ENCODE measurements around the gene RBM22.

The RBM22 gene

GRCh38 chr5:150653145-150653761, 47.6 kb downstream of the RBM22 start:
- no peak overlapping the region for H3K4me3 Mint-ChIP-seq
- H3K27me3 Mint-ChIP-seq: peaks cover 12% of the 10 kb centered on the region
- peaks cover 13% of the 10 kb centered on the region for H3K4me1 Mint-ChIP-seq
- DNase-seq: no peak
- no peaks in the 10 kb centered on the region for H3K36me3 Mint-ChIP-seq
- CTCF ChIA-PET: interaction anchor here (1.0 to 2.0 kb wide), 3 partner anchors 10 to 194 kb away, joined by 3 to 13 read pairs (median 5); no protein-coding TSS in a partner anchor
- H3K27ac Mint-ChIP-seq: no peak overlapping the region
- H3K9me3 Mint-ChIP-seq: no peaks in the 10 kb centered on the region

GRCh38 chr5:150651924-150652671, 48.8 kb downstream of the RBM22 start:
- DNase-seq: no peak
- Mint-ChIP-seq H3K27ac (no peak overlapping the region), H3K4me3 (no peak overlapping the region), H3K4me1 (peaks cover 7% of the 10 kb centered on the region), H3K27me3 (peaks cover 12% of the 10 kb centered on the region), H3K9me3 (no peaks in the 10 kb centered on the region), H3K36me3 (no peaks in the 10 kb centered on the region)
- CTCF ChIA-PET: interaction anchor here (0.9 to 2.0 kb wide), 2 partner anchors 91 to 92 kb away, joined by 4 to 13 read pairs; no protein-coding TSS in a partner anchor

GRCh38 chr5:150651382-150651781, 49.5 kb downstream of the RBM22 start:
- CTCF ChIA-PET: interaction anchor here (0.9 kb wide), 1 partner anchor 91 kb away, joined by 4 read pairs; no protein-coding TSS in a partner anchor
- no peak for DNase-seq
- Mint-ChIP-seq H3K36me3 (no peaks in the 10 kb centered on the region), H3K9me3 (no peaks in the 10 kb centered on the region), H3K27ac (no peak overlapping the region), H3K4me3 (no peak overlapping the region), H3K4me1 (peaks cover 7% of the 10 kb centered on the region), H3K27me3 (peaks cover 12% of the 10 kb centered on the region)

GRCh38 chr5:150650021-150651006, 50.5 kb downstream of the RBM22 start:
- Mint-ChIP-seq H3K4me1 (peaks cover 3% of the 10 kb centered on the region), H3K36me3 (no peaks in the 10 kb centered on the region), H3K27ac (no peak overlapping the region), H3K4me3 (no peak overlapping the region), H3K9me3 (no peaks in the 10 kb centered on the region), H3K27me3 (peaks cover 11% of the 10 kb centered on the region)
- CTCF ChIA-PET: interaction anchor here (1.0 kb wide), 1 partner anchor 90 kb away, joined by 3 read pairs; no protein-coding TSS in a partner anchor
- no peak for DNase-seq

- CTCF ChIA-PET: interaction anchor here (1.0 kb wide), 1 partner anchor 89 kb away, joined by 3 read pairs; no protein-coding TSS in a partner anchor
- H3K9me3 Mint-ChIP-seq: no peaks in the 10 kb centered on the region
- peaks cover 3% of the 10 kb centered on the region for H3K4me1 Mint-ChIP-seq
- no peak for DNase-seq
- H3K27ac Mint-ChIP-seq: no peak overlapping the region
- H3K27me3 Mint-ChIP-seq: peaks cover 16% of the 10 kb centered on the region
- H3K4me3 Mint-ChIP-seq: no peak overlapping the region
- H3K36me3 Mint-ChIP-seq: no peaks in the 10 kb centered on the region
Measured at GRCh38 chr5:150649108-150650020, 51.5 kb downstream of the RBM22 start.

- no peaks in the 10 kb centered on the region for H3K36me3 Mint-ChIP-seq
- H3K27ac Mint-ChIP-seq: no peak overlapping the region
- DNase-seq: no peak
- H3K27me3 Mint-ChIP-seq: peaks cover 19% of the 10 kb centered on the region
- no peaks in the 10 kb centered on the region for H3K9me3 Mint-ChIP-seq
- H3K4me3 Mint-ChIP-seq: no peak overlapping the region
- no peaks in the 10 kb centered on the region for H3K4me1 Mint-ChIP-seq
- CTCF ChIA-PET: no interaction called here
Measured at GRCh38 chr5:150648294-150649107, 52.4 kb downstream of the RBM22 start.

- no peak overlapping the region for H3K4me3 Mint-ChIP-seq
- CTCF ChIA-PET: interaction anchor here (0.7 kb wide), 1 partner anchor 182 kb away, joined by 3 read pairs; no protein-coding TSS in a partner anchor
Measured at GRCh38 chr5:150647275-150648251, 53.3 kb downstream of the RBM22 start.

GRCh38 chr5:150645070-150645700, 55.7 kb downstream of the RBM22 start:
- Mint-ChIP-seq H3K4me1 (no peaks in the 10 kb centered on the region), H3K36me3 (no peaks in the 10 kb centered on the region), H3K27ac (no peak overlapping the region), H3K27me3 (peaks cover 33% of the 10 kb centered on the region), H3K9me3 (no peaks in the 10 kb centered on the region), H3K4me3 (no peak overlapping the region)
- no peak for DNase-seq
- CTCF ChIA-PET: interaction anchor here (0.5 kb wide), 1 partner anchor 187 kb away, joined by 3 read pairs; no protein-coding TSS in a partner anchor

More at GRCh38 chr5:150647275-150648251, 53.3 kb downstream of the RBM22 start:
- H3K4me1 Mint-ChIP-seq: no peaks in the 10 kb centered on the region
- DNase-seq: no peak
- H3K9me3 Mint-ChIP-seq: no peaks in the 10 kb centered on the region
- no peak overlapping the region for H3K27ac Mint-ChIP-seq
- peaks cover 19% of the 10 kb centered on the region for H3K27me3 Mint-ChIP-seq
- no peaks in the 10 kb centered on the region for H3K36me3 Mint-ChIP-seq

GRCh38 chr5:150644514-150644913, 56.3 kb downstream of the RBM22 start:
- CTCF ChIA-PET: interaction anchor here (1.1 kb wide), 1 partner anchor 202 kb away, joined by 3 read pairs; the partner anchor contains the start of gene IRGM
- H3K27ac Mint-ChIP-seq: no peak overlapping the region
- no peak for DNase-seq
- H3K36me3 Mint-ChIP-seq: no peaks in the 10 kb centered on the region
- H3K9me3 Mint-ChIP-seq: no peaks in the 10 kb centered on the region
- H3K4me1 Mint-ChIP-seq: no peaks in the 10 kb centered on the region
- H3K27me3 Mint-ChIP-seq: peaks cover 37% of the 10 kb centered on the region
- H3K4me3 Mint-ChIP-seq: no peak overlapping the region

- CTCF ChIA-PET: interaction anchor here (1.1 kb wide), 2 partner anchors 17 to 203 kb away, joined by 3 read pairs; partner anchors contain the start of gene IRGM
- Mint-ChIP-seq H3K4me1 (no peaks in the 10 kb centered on the region), H3K4me3 (no peak overlapping the region), H3K36me3 (no peaks in the 10 kb centered on the region), H3K27me3 (peaks cover 40% of the 10 kb centered on the region), H3K9me3 (no peaks in the 10 kb centered on the region), H3K27ac (no peak overlapping the region)
- no peak for DNase-seq
Measured at GRCh38 chr5:150644058-150644457, 56.8 kb downstream of the RBM22 start.

All from activated naive CD4-positive, alpha-beta T cell treated with anti-CD3 and anti-CD28 coated beads, Interleukin-2, amount 10 ng/mL, durations not matched to agents 7 days and 5 days (primary cell).